Measurements from ENCODE around the gene KLHL29. TPM values are rescaled to one million over a fixed set of nuclear protein-coding genes. Genes with fewer than 3 reads are reported as not detected.

Gene KLHL29
- total RNA-seq, 2 experiments from 2014 or later: 2.9 to 3.5 TPM

- no peaks in the 10 kb centered on the region for H3K27me3 Mint-ChIP-seq
- H3K4me3 Mint-ChIP-seq: no peak overlapping the region
- no peaks in the 10 kb centered on the region for H3K9me3 Mint-ChIP-seq
- DNase-seq: no peak
- ChIA-PET POLR2A (no interaction called here), CTCF (no interaction called here)
- H3K36me3 Mint-ChIP-seq (ENCODE audit: low read depth): no peaks in the 10 kb centered on the region
- H3K4me1 Mint-ChIP-seq: no peaks in the 10 kb centered on the region
- no peak overlapping the region for H3K27ac Mint-ChIP-seq
Observed at GRCh38 chr2:23579674-23580073, 194.7 kb downstream of the KLHL29 start.

- Mint-ChIP-seq H3K27me3 (no peaks in the 10 kb centered on the region), H3K4me3 (no peak overlapping the region), H3K27ac (no peak overlapping the region), H3K4me1 (no peaks in the 10 kb centered on the region), H3K36me3 (ENCODE audit: low read depth) (no peaks in the 10 kb centered on the region), H3K9me3 (no peaks in the 10 kb centered on the region)
- POLR2A ChIA-PET: no interaction called here
- CTCF ChIA-PET: no interaction called here
- DNase-seq: no peak
Observed at GRCh38 chr2:23583467-23583866, 198.5 kb downstream of the KLHL29 start.

- POLR2A ChIA-PET: no interaction called here
- Mint-ChIP-seq H3K9me3 (no peaks in the 10 kb centered on the region), H3K27me3 (no peaks in the 10 kb centered on the region), H3K4me3 (no peak overlapping the region), H3K36me3 (ENCODE audit: low read depth) (no peaks in the 10 kb centered on the region), H3K4me1 (no peaks in the 10 kb centered on the region), H3K27ac (no peak overlapping the region)
- no peak for DNase-seq
- CTCF ChIA-PET: no interaction called here
Observed at GRCh38 chr2:23584054-23584745, 199.2 kb downstream of the KLHL29 start.

GRCh38 chr2:23585273-23586170 lies 200.5 kb downstream of the KLHL29 start:
- ChIA-PET POLR2A (no interaction called here), CTCF (interaction anchor here (0.6 to 0.8 kb wide), 2 partner anchors 14 to 542 kb away, joined by 3 to 4 read pairs; no protein-coding TSS in a partner anchor)
- H3K27me3 Mint-ChIP-seq: no peaks in the 10 kb centered on the region
- no peaks in the 10 kb centered on the region for H3K4me1 Mint-ChIP-seq
- no peak overlapping the region for H3K27ac Mint-ChIP-seq
- no peaks in the 10 kb centered on the region for H3K36me3 Mint-ChIP-seq (ENCODE audit: low read depth)
- H3K4me3 Mint-ChIP-seq: no peak overlapping the region
- DNase-seq: no peak
- no peaks in the 10 kb centered on the region for H3K9me3 Mint-ChIP-seq

GRCh38 chr2:23586741-23587306 lies 201.8 kb downstream of the KLHL29 start:
- Mint-ChIP-seq H3K27me3 (no peaks in the 10 kb centered on the region), H3K9me3 (no peaks in the 10 kb centered on the region), H3K27ac (no peak overlapping the region), H3K4me3 (no peak overlapping the region), H3K36me3 (ENCODE audit: low read depth) (no peaks in the 10 kb centered on the region), H3K4me1 (no peaks in the 10 kb centered on the region)
- POLR2A ChIA-PET: no interaction called here
- CTCF ChIA-PET: interaction anchor here (0.5 kb wide), 1 partner anchor 127 kb away, joined by 3 read pairs; no protein-coding TSS in a partner anchor
- no peak for DNase-seq

GRCh38 chr2:23587341-23587880 lies 202.4 kb downstream of the KLHL29 start:
- DNase-seq: no peak
- H3K36me3 Mint-ChIP-seq (ENCODE audit: low read depth): no peaks in the 10 kb centered on the region
- H3K9me3 Mint-ChIP-seq: no peaks in the 10 kb centered on the region
- no peak overlapping the region for H3K27ac Mint-ChIP-seq
- no peaks in the 10 kb centered on the region for H3K27me3 Mint-ChIP-seq
- ChIA-PET CTCF (no interaction called here), POLR2A (no interaction called here)
- H3K4me3 Mint-ChIP-seq: no peak overlapping the region
- no peaks in the 10 kb centered on the region for H3K4me1 Mint-ChIP-seq

GRCh38 chr2:23588106-23588505 lies 203.1 kb downstream of the KLHL29 start:
- H3K27me3 Mint-ChIP-seq: no peaks in the 10 kb centered on the region
- POLR2A ChIA-PET: no interaction called here
- H3K4me1 Mint-ChIP-seq: no peaks in the 10 kb centered on the region
- no peaks in the 10 kb centered on the region for H3K9me3 Mint-ChIP-seq
- no peak overlapping the region for H3K27ac Mint-ChIP-seq
- H3K4me3 Mint-ChIP-seq: no peak overlapping the region
- CTCF ChIA-PET: no interaction called here
- DNase-seq: no peak
- H3K36me3 Mint-ChIP-seq (ENCODE audit: low read depth): no peaks in the 10 kb centered on the region

- H3K9me3 Mint-ChIP-seq: no peaks in the 10 kb centered on the region
- H3K36me3 Mint-ChIP-seq (ENCODE audit: low read depth): no peaks in the 10 kb centered on the region
- CTCF ChIA-PET: no interaction called here
- no peak overlapping the region for H3K4me3 Mint-ChIP-seq
- no peaks in the 10 kb centered on the region for H3K27me3 Mint-ChIP-seq
- H3K27ac Mint-ChIP-seq: no peak overlapping the region
- no peaks in the 10 kb centered on the region for H3K4me1 Mint-ChIP-seq
- DNase-seq: no peak
- POLR2A ChIA-PET: no interaction called here
Observed at GRCh38 chr2:23588508-23589201, 203.7 kb downstream of the KLHL29 start.

GRCh38 chr2:23589220-23589647 lies 204.3 kb downstream of the KLHL29 start:
- ChIA-PET POLR2A (no interaction called here), CTCF (no interaction called here)
- Mint-ChIP-seq H3K36me3 (ENCODE audit: low read depth) (no peaks in the 10 kb centered on the region), H3K4me3 (no peak overlapping the region), H3K9me3 (no peaks in the 10 kb centered on the region), H3K4me1 (no peaks in the 10 kb centered on the region), H3K27ac (no peak overlapping the region), H3K27me3 (peaks cover 2% of the 10 kb centered on the region)
- DNase-seq: no peak

GRCh38 chr2:23589739-23590138 lies 204.8 kb downstream of the KLHL29 start:
- Mint-ChIP-seq H3K4me3 (no peak overlapping the region), H3K4me1 (no peaks in the 10 kb centered on the region), H3K27me3 (peaks cover 2% of the 10 kb centered on the region), H3K9me3 (no peaks in the 10 kb centered on the region), H3K27ac (no peak overlapping the region), H3K36me3 (ENCODE audit: low read depth) (no peaks in the 10 kb centered on the region)
- CTCF ChIA-PET: interaction anchor here (0.6 to 0.7 kb wide), 2 partner anchors 38 to 1595 kb away, joined by 3 to 4 read pairs; no protein-coding TSS in a partner anchor
- POLR2A ChIA-PET: no interaction called here
- DNase-seq: no peak

GRCh38 chr2:23590241-23590869 lies 205.4 kb downstream of the KLHL29 start:
- Mint-ChIP-seq H3K4me1 (no peaks in the 10 kb centered on the region), H3K9me3 (no peaks in the 10 kb centered on the region), H3K27me3 (peaks cover 2% of the 10 kb centered on the region), H3K4me3 (no peak overlapping the region), H3K27ac (no peak overlapping the region), H3K36me3 (ENCODE audit: low read depth) (no peaks in the 10 kb centered on the region)
- CTCF ChIA-PET: interaction anchor here (0.6 to 0.7 kb wide), 3 partner anchors 38 to 1594 kb away, joined by 3 to 4 read pairs (median 4); no protein-coding TSS in a partner anchor
- DNase-seq: no peak
- POLR2A ChIA-PET: no interaction called here

- Mint-ChIP-seq H3K9me3 (no peaks in the 10 kb centered on the region), H3K36me3 (ENCODE audit: low read depth) (no peaks in the 10 kb centered on the region), H3K27me3 (peaks cover 2% of the 10 kb centered on the region), H3K4me1 (no peaks in the 10 kb centered on the region), H3K4me3 (no peak overlapping the region), H3K27ac (no peak overlapping the region)
- no peak for DNase-seq
- ChIA-PET POLR2A (no interaction called here), CTCF (interaction anchor here (0.6 kb wide), 1 partner anchor 625 kb away, joined by 4 read pairs; no protein-coding TSS in a partner anchor)
Observed at GRCh38 chr2:23591111-23591510, 206.1 kb downstream of the KLHL29 start.
